Measurements from ENCODE around the gene CEMIP2.

GRCh38 chr9:71747576-71747975, 20.7 kb downstream of the CEMIP2 start:
- TF ChIP-seq MAX (IDR thresholded peaks at IDR 0.05), result no peak
- no peak for TF ChIP-seq CTCF (IDR thresholded peaks at IDR 0.05; ENCODE audit: low read depth, low read length, missing input control)
- no peak for TF ChIP-seq RAD21 (IDR thresholded peaks at IDR 0.05)
- TF ChIP-seq GABPA (IDR thresholded peaks at IDR 0.05 in 1 of 2, conservative IDR thresholded peaks at IDR 0.05 in 1 of 2), result no peak
- no peak for TF ChIP-seq FOXA1 (IDR thresholded peaks at IDR 0.05)
- TF ChIP-seq REST (IDR thresholded peaks at IDR 0.05), result no peak
- no peak for TF ChIP-seq ZBTB33 (IDR thresholded peaks at IDR 0.05)
- no peak for TF ChIP-seq YY1 (IDR thresholded peaks at IDR 0.05)
- no peak for TF ChIP-seq FOXA2 (IDR thresholded peaks at IDR 0.05)
- no peak for TF ChIP-seq JUND (IDR thresholded peaks at IDR 0.05)

Measured in liver (tissue), 3 donors.